HG02973 (cell line): ENCODE measurements around the gene UGT1A9.
"Not testable (repeated sequence)": the region's sequence is repeated elsewhere in the genome, so short reads cannot be mapped to it uniquely, and the experiment has no call there.

ENCODE experiments used
- ATAC-seq: cut with Tn5 transposase; IDR thresholded peaks from one replicate; pipeline ENCODE4 v1.9.1; 2021; ENCODE audit warnings: moderate library complexity; ENCODE audit not compliant: unreplicated experiment

The UGT1A9 gene

DNA sequence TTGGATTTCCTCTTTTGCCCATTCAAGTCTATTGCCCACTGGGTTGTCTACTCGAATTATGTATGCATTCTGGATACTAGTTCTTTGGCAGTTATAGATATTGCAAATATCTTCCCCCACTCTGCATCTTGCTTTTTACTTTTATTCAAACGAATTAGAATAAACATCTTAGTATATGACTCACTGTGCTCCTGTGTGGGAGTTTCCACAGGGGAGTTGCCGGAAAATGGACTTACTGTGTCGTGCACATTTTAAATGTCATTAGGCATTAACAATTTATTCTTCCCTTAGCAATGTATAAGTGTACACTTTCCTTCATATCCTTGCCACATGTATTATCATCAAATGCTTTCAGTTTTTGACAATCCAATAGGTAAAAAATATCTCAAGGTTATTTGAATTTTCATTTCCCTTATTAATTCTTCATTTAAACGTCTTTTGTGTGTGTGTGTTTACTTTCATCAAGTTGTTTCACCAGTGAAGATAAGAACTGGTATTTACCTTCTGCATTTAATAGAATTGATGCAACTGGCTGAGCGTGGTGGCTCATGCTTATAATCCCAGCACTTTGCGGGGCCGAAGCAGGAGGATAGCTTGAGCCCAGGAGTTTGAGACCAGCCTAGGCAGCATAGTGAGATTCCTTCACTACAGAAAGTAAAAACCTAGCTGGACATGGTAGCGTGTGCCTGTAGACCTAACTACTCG, 36.4 kb downstream of the UGT1A9 start:
- no peak for ATAC-seq

DNA sequence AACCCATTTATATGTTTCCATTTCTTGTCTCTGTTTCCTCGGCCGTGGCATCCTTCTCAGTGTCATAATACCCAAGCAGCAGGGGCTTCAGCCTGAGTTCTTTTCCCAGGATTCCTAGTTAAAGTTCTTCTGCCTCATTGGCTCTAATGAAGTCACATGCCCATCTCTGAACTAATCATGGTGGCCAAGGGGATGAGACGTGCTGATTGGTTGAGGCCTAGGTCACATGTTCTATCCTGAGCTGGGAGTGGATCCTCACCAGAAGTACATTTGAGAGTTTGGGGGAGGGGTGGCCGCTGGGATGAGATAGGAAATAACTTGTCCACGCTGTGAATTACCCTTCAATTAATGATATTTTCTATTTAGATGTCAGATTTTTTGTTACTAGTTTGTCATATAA, 37.2 kb downstream of the UGT1A9 start:
- ATAC-seq: no peak

DNA sequence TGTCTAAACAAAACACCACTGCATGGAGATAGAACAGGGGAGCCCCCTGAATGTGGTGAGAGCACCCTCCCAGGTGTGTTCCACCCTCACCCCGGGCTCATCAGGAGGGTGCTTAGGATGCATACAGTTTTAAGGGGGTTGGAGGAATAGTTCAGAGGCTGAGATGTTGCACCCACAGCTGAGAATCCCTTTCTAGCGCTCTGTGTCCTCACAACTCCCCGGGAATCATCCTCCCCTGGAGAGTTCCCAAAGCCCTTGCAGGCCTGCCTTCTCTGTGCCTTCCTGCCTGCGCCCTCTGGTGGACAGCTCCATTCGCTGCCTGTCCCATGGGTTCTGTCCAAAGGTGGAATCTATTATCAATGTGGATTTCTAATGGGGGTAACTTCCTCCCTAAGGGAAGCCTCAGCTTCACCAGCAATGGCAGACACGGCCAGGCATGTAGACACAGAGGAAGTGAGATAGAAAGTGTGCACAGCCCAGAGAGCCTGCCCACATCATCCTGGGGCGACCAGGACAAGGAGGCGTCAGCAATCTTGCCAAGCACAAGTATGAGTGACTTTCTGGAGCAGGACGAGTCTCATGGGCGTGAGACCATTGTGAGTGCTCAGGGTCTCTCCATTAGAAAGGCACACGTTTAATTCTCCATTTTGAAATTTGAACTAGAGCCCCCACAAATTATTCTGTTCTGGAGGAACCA, 39.8 kb downstream of the UGT1A9 start:
- no peak for ATAC-seq

DNA sequence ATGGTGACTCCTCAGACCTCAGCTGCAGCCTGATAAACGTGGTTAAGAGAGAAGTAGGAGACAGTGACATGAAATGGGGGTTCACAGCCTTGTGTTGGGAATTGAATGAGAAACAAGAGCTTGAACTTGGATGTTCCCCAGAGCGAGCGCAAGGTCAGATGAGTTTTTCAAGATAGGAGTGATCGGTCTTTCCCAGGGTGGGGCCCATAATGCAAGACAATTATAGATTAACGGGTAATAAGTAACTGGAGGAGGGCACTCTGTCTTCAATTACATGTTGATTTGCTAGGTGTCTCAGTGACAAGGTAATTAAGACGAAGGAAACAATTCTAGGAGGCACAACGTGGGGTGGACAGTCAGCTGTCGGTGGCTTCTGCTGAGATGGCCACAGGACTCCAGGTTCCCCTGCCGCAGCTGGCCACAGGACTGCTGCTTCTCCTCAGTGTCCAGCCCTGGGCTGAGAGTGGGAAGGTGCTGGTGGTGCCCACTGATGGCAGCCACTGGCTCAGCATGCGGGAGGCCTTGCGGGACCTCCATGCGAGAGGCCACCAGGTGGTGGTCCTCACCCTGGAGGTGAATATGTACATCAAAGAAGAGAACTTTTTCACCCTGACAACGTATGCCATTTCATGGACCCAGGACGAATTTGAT, 41.0 kb downstream of the UGT1A9 start, which contains the start of gene UGT1A5:
Gene UGT1A5, plus strand, starts transcription at position 297 of the 651 bp plus-strand sequence. Its CDS starts 85 bp downstream, at position 382.
- ATAC-seq: no peak

DNA sequence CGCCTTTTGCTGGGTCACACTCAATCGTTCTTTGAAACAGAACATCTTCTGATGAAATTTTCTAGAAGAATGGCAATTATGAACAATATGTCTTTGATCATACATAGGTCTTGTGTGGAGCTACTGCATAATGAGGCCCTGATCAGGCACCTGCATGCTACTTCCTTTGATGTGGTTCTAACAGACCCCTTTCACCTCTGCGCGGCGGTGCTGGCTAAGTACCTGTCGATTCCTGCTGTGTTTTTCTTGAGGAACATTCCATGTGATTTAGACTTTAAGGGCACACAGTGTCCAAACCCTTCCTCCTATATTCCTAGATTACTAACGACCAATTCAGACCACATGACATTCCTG, 41.5 kb downstream of the UGT1A9 start:
- no peak for ATAC-seq

DNA sequence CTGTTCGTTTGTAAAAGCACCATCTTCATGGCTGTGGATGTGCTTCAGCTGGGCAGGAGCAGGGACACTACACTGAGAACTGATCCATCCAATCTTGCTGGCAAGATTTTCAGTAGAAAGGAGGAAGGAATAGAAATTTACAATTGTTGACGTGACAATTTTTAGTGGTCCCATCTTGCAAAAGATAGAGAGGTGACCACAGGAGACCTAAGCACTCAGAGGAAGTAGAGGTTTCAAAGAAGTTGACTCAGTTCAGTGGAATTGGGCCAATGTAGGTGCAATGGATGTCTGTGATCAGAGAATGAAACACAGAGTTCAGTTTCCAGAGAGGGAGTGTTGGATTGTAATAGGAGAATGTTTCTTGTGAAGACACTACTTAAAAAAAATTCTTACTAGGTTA, 42.4 kb downstream of the UGT1A9 start:
- no peak for ATAC-seq

DNA sequence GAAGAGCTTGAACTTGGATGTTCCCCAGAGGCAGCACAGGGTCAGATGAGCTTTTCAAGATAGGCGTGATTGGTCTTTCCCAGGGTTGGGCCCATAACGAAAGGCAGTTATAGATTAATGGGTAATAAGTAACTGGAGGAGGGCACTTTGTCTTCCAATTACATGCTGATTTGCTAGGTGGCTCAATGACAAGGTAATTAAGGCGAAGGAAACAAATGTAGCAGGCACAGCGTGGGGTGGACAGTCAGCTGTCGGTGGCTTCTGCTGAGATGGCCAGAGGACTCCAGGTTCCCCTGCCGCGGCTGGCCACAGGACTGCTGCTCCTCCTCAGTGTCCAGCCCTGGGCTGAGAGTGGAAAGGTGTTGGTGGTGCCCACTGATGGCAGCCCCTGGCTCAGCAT, 46.9 kb downstream of the UGT1A9 start, which contains the start of gene UGT1A4:
Gene UGT1A4, plus strand, starts transcription at position 185 of the 400 bp plus-strand sequence. Its CDS starts 85 bp downstream, at position 270.
- ATAC-seq: no peak

DNA sequence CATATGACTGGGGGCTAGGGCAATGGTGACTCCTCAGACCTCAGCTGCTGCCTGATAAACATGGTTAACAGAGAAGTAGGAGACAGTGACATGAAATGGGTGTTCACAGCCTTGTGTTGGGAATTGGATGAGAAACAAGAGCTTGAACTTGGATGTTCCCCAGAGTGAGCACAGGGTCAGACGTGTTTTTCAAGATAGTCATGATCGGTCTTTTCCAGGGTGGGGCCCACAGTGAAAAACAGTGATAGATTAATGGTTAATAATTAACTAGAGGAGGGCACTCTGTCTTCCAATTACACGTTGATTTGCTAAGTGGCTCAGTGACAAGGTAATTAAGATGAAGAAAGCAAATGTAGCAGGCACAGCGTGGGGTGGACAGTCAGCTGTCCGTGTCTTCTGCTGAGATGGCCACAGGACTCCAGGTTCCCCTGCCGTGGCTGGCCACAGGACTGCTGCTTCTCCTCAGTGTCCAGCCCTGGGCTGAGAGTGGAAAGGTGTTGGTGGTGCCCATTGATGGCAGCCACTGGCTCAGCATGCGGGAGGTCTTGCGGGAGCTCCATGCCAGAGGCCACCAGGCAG, 57.1 kb downstream of the UGT1A9 start, which contains the start of gene UGT1A3:
Gene UGT1A3, plus strand, starts transcription at position 320 of the 579 bp plus-strand sequence. Its CDS starts 85 bp downstream, at position 405.
- ATAC-seq: no peak

DNA sequence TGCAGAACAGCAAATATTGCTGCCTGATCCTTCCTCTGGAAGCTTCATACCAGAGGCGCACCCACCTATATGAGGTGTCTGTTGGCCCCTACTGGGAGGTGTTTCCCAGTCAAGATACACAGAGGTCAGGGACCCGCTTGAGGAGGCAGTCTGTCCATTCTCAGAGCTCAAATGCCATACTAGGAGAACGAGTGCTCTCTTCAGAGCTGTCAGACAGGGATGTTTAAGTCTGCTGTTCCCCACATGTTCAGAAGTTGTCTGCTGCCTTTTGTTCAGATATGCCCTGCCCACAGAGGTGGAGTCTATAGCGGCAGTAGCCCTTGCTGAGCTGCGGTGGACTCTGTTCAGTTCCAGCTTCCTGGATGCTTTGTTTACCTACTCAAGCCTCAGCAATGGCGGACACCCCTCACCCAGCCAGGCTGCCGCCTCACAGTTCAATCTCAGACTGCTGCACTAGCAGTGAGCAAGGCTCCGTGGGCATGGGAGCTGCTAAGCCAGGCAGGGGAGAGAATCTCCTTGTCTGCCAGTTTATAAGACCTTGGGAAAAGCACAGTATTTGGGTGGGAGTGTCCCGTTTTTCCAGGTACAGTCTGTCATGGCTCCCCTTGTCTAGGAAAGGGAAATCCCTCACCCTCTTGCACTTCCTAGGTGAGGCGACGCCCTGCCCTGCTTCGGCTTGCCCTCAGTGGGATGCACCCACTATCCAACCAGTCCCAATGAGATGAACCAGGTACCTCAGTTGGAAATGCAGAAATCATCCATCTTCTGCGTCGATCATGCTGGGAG, 65.4 kb downstream of the UGT1A9 start:
- not testable (repeated sequence) for ATAC-seq

DNA sequence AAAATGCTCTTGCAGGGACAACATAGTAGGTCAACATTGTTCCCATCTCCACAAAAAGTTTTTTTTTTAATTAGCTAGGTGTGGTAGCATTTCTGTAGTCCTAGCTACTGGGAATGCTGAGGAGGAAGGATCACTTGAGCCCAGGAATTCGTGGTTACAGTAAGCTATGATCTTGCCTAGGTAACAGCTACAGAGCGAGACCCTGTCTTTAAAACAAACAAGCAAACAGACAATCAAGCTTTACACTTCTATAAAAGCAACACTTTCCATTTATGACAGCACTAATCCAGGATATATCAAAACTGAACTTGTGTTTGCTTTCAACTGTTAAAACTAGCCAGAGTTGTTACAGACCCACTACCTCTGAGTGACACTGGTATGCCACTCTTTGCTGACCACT, 69.2 kb downstream of the UGT1A9 start:
- ATAC-seq: no peak

DNA sequence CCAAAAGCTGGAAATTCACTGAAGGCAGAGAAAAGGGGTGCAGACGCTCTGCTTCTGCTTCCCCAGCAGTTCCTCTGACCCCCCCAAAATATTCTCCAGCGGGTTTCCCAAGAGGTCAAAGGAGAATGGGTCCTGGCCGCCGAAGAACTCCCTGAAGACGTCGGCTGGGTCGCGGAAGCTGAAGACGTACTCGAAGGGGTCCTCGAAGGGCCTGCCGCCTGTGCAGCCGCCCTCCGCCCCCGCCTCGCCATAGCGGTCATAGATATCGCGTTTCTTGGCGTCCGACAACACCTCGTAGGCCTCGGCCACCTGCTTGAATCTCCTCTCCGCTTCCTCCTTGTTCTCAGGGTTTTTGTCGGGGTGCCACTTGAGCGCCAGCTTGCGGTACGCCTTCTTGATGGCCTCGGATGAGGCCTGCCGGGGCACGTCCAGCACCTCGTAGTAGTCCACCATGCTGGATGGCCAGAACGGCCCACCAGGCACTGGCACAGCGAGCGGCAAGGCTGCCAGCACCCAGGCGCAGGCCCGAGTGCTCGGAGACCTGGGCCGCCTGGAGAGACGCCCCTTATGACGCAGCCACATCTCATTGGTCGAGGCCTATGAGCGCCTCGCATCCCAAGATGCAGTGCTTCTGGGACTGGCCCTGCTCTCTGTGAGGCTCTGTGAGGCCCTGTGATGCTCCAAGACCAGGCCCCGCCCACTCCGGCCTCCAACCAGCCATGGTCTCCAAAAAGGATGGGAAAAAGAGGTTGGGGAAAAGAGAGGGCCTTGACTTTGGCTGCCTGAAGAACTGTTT, 72.0 kb downstream of the UGT1A9 start:
- no peak for ATAC-seq

DNA sequence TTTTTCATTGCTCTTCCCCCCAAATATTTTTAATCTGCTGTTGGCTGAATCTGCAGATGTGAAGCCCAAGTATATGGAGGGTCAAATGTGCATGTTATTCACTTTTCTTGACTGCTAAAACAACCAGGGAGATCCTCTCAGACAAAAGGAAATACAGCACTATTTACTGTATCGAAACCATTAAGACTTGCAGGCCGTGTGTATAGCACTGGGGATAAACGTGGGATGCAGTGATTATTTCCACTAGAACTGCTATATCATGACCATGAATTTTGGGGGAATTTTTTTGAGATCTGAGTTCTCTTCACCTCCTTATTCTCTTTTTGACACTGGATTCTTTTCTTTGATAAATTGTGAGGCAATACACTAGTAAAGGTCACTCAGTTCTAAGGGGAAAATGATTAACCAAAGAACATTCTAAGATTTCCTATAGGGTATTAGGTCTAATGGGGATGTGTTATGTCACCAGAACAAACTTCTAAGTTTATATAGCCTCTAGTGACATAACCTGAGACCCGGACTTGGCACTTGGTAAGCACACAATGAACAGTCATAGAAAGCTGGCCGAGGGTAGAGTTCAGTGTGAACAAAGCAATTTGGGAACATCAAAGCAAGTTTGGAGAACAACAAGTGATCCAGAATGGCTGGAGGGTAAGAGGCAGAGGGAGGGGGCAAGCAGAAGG, 73.5 kb downstream of the UGT1A9 start:
- no peak for ATAC-seq

DNA sequence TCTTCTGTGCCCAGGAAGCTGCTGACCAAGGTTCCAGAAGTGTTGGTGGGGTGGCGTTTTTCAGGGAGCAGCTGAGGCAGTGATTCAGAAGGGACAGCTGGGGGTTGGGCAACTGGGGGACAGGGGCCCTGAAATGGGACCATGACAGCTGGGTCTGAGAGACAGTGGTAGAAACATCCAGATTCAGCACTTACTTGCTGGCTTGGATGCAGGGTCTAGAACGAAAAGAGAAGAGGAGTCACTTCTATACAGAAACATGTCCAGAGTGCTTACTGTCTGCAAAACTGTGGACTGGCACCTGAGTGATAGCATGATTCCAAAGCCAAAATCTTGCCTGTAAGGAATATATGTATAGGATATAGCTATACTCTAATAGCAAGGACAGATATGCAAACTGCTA, 74.1 kb downstream of the UGT1A9 start:
- ATAC-seq: not testable (repeated sequence)

DNA sequence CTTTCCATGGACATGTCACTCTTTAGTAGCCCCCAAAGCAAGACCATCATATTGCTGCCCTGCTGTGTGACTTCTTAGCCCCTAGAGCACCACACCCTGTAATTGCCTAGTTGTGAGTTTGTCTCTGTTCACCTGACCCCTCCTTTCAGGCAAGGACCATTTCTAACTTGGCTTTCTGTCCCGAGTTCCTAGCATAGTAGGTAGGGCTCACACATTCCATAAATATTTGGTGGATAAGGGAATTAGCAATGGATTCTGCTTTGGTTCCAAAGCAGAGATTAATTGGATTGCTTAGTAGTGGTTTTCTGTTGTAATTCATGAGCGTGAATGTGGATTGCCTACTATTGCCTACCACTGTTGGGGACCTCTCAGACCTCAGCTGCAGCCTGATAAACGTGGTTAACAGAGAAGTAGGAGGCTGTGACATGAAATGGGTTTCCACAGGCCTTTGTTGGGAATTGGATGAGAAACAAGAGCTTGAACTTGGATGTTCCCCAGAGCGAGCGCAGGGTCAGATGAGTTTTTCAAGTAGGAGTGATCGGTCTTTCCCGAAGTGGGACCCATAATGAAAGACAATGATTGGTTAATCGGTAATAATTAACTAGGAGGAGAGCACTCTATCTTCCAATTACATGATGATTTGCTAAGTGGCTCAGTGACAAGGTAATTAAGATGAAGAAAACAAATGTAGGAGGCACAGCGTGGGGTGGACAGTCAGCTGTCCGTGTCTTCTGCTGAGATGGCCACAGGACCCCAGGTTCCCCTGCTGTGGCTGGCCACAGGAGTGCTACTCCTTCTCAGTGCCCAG, 75.0 kb downstream of the UGT1A9 start:
- no peak for ATAC-seq

DNA sequence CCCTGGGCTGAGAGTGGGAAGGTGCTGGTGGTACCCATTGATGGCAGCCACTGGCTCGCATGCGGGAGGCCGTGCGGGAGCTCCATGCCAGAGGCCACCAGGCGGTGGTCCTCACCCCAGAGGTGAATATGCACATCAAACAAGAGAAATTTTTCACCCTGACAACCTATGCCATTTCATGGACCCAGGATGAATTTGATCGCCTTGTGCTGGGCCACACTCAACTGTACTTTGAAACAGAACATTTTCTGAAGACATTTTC, 75.5 kb downstream of the UGT1A9 start:
- ATAC-seq: no peak

DNA sequence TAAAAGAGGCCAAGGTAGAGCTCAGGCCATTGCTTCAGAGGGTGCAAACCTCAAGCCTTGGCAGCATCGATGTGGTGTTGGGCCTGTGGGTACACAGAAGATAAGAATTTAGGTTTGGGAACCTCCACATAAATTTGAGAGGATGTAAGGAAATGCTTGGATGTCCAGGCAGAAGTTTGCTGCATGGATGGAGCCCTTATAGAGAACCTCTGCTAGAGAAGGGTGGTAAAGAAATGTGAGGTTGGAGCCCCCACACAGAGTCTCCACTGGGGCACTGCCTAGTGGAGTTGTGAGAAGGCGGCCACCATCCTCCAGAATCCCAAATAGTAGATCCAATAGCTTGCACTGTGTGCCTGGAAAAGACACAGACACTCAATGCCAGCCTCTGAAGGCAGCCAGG, 79.0 kb downstream of the UGT1A9 start:
- not testable (repeated sequence) for ATAC-seq

DNA sequence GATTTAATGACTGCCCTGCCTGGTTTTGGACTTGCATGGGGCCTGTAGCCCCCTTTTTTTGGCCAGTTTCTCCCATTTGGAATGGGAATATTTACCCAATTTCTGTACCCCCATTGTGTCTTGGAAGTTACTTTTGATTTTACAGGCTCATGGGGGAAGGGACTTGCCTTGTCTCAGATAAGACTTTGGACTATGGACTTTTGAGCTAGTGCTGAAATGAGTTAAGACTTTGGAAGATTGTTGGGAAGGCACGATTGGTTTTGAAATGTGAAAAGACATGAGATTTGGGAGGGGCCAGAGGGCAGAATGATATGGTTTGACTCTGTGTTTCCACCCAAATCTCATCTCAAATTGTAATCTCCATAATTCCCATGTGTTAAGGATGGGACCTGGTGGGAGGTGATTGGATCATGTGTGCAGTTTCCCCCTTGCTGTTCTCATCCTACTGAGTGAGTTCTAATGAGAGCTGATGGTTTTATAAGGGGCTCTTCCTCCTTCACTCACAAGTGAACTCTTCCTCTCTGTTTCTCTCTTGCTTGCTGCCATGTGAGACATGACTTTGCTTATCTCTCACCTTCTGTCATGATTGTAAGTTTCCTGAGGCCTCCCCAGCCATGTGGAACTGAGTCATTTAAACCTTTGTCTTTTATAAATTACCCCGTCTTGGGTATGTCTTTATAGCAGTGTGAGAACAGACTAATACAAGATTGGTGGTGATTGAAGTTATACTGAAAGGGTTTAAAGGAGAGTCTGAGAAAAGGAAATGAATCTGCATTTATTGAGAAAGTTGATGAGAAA, 79.7 kb downstream of the UGT1A9 start:
- ATAC-seq: not testable (repeated sequence)
